ENCODE results near the gene GABBR2.

DNA sequence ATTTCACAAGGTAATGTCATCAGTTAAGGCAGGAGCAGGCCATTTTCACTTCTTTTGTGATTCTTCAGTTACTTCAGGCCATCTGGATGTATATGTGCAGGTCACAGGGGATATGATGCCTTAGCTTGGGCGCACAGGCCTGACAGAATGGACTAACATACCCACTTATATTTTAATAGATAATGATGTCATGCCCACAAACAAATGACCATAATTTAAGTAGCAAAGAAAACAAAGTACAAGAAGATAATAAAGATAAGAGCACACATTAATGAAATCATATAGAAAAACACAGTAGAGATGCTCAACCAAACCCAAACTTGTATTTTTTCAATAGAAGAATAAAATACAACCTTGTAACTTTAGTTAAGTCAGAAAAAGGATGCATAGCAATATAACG lies 433.6 kb downstream of the GABBR2 start:
- TF ChIP-seq, protein P1, sequence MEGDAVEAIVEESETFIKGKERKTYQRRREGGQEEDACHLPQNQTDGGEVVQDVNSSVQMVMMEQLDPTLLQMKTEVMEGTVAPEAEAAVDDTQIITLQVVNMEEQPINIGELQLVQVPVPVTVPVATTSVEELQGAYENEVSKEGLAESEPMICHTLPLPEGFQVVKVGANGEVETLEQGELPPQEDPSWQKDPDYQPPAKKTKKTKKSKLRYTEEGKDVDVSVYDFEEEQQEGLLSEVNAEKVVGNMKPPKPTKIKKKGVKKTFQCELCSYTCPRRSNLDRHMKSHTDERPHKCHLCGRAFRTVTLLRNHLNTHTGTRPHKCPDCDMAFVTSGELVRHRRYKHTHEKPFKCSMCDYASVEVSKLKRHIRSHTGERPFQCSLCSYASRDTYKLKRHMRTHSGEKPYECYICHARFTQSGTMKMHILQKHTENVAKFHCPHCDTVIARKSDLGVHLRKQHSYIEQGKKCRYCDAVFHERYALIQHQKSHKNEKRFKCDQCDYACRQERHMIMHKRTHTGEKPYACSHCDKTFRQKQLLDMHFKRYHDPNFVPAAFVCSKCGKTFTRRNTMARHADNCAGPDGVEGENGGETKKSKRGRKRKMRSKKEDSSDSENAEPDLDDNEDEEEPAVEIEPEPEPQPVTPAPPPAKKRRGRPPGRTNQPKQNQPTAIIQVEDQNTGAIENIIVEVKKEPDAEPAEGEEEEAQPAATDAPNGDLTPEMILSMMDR (IDR thresholded peaks at IDR 0.05) = no peak
- TF ChIP-seq POLR2A (IDR thresholded peaks at IDR 0.05) (no peak), POLR2AphosphoS5 (IDR thresholded peaks at IDR 0.05) (no peak)

Data from breast epithelium (tissue), 3 donors.